IMR-90 (cell line): Measurements from ENCODE around the gene AANAT.

Source experiments
- CEBPB ChIP-seq: IDR thresholded peaks from 2 replicates; pipeline ENCODE4 v1.6.1; 2012; ENCODE audit warnings: low read depth, low read length, improper control_type of control experiment
- MAFK ChIP-seq: IDR thresholded peaks from 2 replicates; pipeline ENCODE4 v1.6.1; 2012; ENCODE audit warnings: low read depth, low read length, improper control_type of control experiment
- MAZ ChIP-seq: IDR thresholded peaks from 2 replicates; pipeline ENCODE4 v1.6.1; 2012; ENCODE audit warnings: low read depth, mild to moderate bottlenecking, low read length, improper control_type of control experiment, moderate library complexity, borderline replicate concordance
- MXI1 ChIP-seq: IDR thresholded peaks from 2 replicates; pipeline ENCODE4 v1.6.1; 2012; ENCODE audit warnings: low read depth, mild to moderate bottlenecking, low read length, moderate library complexity, borderline replicate concordance
- POLR2A ChIP-seq: IDR thresholded peaks from 2 replicates; pipeline ENCODE4 v1.6.1; 2012; ENCODE audit warnings: mild to moderate bottlenecking, low read depth, low read length
- RFX5 ChIP-seq: IDR thresholded peaks from 2 replicates; pipeline ENCODE4 v1.8.0; 2012; ENCODE audit warnings: low read depth, mild to moderate bottlenecking, low read length, moderate library complexity
- TF ChIP-seq, protein P1 (sequence below): conservative IDR thresholded peaks from 2 replicates; pipeline ENCODE4 v1.5.1; 2012; ENCODE audit warnings: mild to moderate bottlenecking, low read depth, low read length, improper control_type of control experiment
- TF ChIP-seq, protein P2 (sequence below): fragments of 150-350 bp; IDR thresholded peaks from 2 replicates; pipeline ENCODE4 v1.6.1; 2017; ENCODE audit warnings: mild to moderate bottlenecking, antibody characterized with exemption, low read length, low read depth

DNA sequence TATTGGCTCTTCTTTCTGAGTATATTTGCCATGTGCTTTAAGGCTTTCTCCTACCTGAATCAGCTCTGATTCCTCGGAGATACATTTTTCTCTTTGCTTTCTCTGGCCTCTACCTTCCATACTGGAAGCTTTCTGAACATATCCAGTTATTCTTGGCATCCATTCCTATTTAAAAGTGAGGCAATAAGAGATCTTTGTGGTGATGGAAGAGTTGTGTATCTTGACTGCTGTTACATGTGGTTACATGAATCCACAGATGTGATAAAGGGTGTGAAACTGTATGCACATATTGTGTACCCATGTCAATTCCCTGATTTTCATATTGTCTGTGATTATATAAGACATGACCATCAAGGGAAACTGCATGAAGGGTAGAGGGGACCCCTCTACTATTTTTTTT lies 38.9 kb upstream of the AANAT start:
- TF ChIP-seq RFX5: no peak
- TF ChIP-seq, protein P1, sequence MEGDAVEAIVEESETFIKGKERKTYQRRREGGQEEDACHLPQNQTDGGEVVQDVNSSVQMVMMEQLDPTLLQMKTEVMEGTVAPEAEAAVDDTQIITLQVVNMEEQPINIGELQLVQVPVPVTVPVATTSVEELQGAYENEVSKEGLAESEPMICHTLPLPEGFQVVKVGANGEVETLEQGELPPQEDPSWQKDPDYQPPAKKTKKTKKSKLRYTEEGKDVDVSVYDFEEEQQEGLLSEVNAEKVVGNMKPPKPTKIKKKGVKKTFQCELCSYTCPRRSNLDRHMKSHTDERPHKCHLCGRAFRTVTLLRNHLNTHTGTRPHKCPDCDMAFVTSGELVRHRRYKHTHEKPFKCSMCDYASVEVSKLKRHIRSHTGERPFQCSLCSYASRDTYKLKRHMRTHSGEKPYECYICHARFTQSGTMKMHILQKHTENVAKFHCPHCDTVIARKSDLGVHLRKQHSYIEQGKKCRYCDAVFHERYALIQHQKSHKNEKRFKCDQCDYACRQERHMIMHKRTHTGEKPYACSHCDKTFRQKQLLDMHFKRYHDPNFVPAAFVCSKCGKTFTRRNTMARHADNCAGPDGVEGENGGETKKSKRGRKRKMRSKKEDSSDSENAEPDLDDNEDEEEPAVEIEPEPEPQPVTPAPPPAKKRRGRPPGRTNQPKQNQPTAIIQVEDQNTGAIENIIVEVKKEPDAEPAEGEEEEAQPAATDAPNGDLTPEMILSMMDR: no peak
- TF ChIP-seq POLR2A: no peak
- TF ChIP-seq, protein P2, sequence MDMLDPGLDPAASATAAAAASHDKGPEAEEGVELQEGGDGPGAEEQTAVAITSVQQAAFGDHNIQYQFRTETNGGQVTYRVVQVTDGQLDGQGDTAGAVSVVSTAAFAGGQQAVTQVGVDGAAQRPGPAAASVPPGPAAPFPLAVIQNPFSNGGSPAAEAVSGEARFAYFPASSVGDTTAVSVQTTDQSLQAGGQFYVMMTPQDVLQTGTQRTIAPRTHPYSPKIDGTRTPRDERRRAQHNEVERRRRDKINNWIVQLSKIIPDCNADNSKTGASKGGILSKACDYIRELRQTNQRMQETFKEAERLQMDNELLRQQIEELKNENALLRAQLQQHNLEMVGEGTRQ: no peak
- no peak for TF ChIP-seq MXI1
- TF ChIP-seq MAZ: no peak
- TF ChIP-seq MAFK: no peak
- TF ChIP-seq CEBPB: no peak
